A549 (cell line): ENCODE results near the gene UMOD.

Source experiments
- BHLHE40 ChIP-seq: IDR thresholded peaks from 2 replicates; pipeline ENCODE4 v1.6.1; 2012; ENCODE audit warnings: low read depth, low read length, inconsistent platforms
- CHD4 ChIP-seq: fragments of 200-600 bp; sonication (generic); IDR thresholded peaks from 2 replicates; pipeline ENCODE4 v1.6.1; 2016; ENCODE audit warnings: antibody characterized with exemption, mild to moderate bottlenecking, borderline replicate concordance
- CTCF ChIP-seq: fragments of >200 bp; sonication (Bioruptor Twin); formaldehyde crosslinking; IDR thresholded peaks from 3 replicates; pipeline ENCODE4 v1.5.1; 2016
- EP300 ChIP-seq, 2 experiments: fragments of >200 bp; sonication (Bioruptor Twin); formaldehyde crosslinking; IDR thresholded peaks; 2 replicates in 1 of 2; 3 replicates in 1 of 2; pipeline ENCODE4 v1.6.1; 2016 to 2017
- GATA3 ChIP-seq: IDR thresholded peaks from 2 replicates; pipeline ENCODE4 v1.6.1; 2012; ENCODE audit warnings: borderline replicate concordance
- HOXA7 ChIP-seq: fragments of 250-450 bp; sonication (Bioruptor Pico); IDR thresholded peaks from 2 replicates; pipeline ENCODE4 v1.5.0; 2020; ENCODE audit warnings: mild to moderate bottlenecking, moderate library complexity
- KDM1A ChIP-seq: fragments of 200-600 bp; sonication (generic); IDR thresholded peaks from 2 replicates; pipeline ENCODE4 v1.6.1; 2016; ENCODE audit warnings: low read depth, mild to moderate bottlenecking
- POLR2A ChIP-seq: IDR thresholded peaks from 2 replicates; pipeline ENCODE4 v1.6.1; 2012; ENCODE audit warnings: mild to moderate bottlenecking, low read length
- RNF2 ChIP-seq: fragments of 200-600 bp; sonication (generic); IDR thresholded peaks from 2 replicates; pipeline ENCODE4 v1.6.1; 2016; ENCODE audit warnings: low read depth, mild to moderate bottlenecking, antibody characterized with exemption, moderate library complexity, borderline replicate concordance
- SMC3 ChIP-seq: fragments of >200 bp; sonication (Bioruptor Twin); formaldehyde crosslinking; IDR thresholded peaks from 3 replicates; pipeline ENCODE4 v1.6.1; 2018; ENCODE audit warnings: inconsistent platforms
- TF ChIP-seq, protein P1 (sequence below): IDR thresholded peaks from 2 replicates; pipeline ENCODE4 v1.6.1; 2012
- TF ChIP-seq, protein P2 (sequence below): fragments of 450-650 bp; IDR thresholded peaks from 2 replicates; pipeline ENCODE4 v1.6.1; 2014; ENCODE audit warnings: antibody characterized with exemption

- TF ChIP-seq POLR2A, result no peak
- TF ChIP-seq, protein P1, sequence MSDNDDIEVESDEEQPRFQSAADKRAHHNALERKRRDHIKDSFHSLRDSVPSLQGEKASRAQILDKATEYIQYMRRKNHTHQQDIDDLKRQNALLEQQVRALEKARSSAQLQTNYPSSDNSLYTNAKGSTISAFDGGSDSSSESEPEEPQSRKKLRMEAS, result no peak
- no peak for TF ChIP-seq KDM1A
- TF ChIP-seq, protein P2, sequence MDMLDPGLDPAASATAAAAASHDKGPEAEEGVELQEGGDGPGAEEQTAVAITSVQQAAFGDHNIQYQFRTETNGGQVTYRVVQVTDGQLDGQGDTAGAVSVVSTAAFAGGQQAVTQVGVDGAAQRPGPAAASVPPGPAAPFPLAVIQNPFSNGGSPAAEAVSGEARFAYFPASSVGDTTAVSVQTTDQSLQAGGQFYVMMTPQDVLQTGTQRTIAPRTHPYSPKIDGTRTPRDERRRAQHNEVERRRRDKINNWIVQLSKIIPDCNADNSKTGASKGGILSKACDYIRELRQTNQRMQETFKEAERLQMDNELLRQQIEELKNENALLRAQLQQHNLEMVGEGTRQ, result no peak
- no peak for TF ChIP-seq BHLHE40
- TF ChIP-seq CHD4, result no peak
- no peak for TF ChIP-seq HOXA7 (CRISPR knock-in tag)
- no peak for TF ChIP-seq SMC3
- no peak for TF ChIP-seq CTCF
- TF ChIP-seq GATA3, result no peak
- TF ChIP-seq RNF2, result no peak
- no peak for TF ChIP-seq EP300 (IDR thresholded peaks at IDR 0.05)
These were observed 20.2 kb upstream of the UMOD start for GRCh38 chr16:20372701-20373100.
